Measurements from ENCODE around the gene PTPRA. TPM values are rescaled to one million over a fixed set of nuclear protein-coding genes. Genes with fewer than 3 reads are reported as not detected.
A peak's percentile ranks its signal among the peaks of the same experiment; 100 is the strongest.

The PTPRA gene
- total RNA-seq, 1 donor from 2014 or later = 59.5 TPM

- Mint-ChIP-seq H3K36me3 (ENCODE audit: unreplicated experiment) (no peaks in the 10 kb centered on the region), H3K9me3 (ENCODE audit: unreplicated experiment) (peaks cover 10% of the 10 kb centered on the region), H3K27me3 (ENCODE audit: unreplicated experiment) (peaks cover 7% of the 10 kb centered on the region), H3K4me3 (ENCODE audit: unreplicated experiment) (peak within 1 kb of the TSS; percentile 91), H3K4me1 (ENCODE audit: low read depth, unreplicated experiment) (peaks cover 19% of the 10 kb centered on the region), H3K27ac (ENCODE audit: unreplicated experiment) (peak within 1 kb of the TSS; percentile 85)
- no peak for TF ChIP-seq CTCF (IDR thresholded peaks at IDR 0.05; ENCODE audit: partially characterized antibody, unreplicated experiment)
- peak; percentile 94 for DNase-seq
These were observed 172.8 kb downstream of the PTPRA start, which contains the start of gene MRPS26 for GRCh38 chr20:3045816-3046676. Gene MRPS26 (plus strand): TSS chr20:3046052. CDS start chr20:3046069, 17 bp downstream.

- peaks cover 10% of the 10 kb centered on the region for H3K9me3 Mint-ChIP-seq (ENCODE audit: unreplicated experiment)
- peaks cover 15% of the 10 kb centered on the region for H3K4me1 Mint-ChIP-seq (ENCODE audit: low read depth, unreplicated experiment)
- H3K36me3 Mint-ChIP-seq (ENCODE audit: unreplicated experiment) = no peaks in the 10 kb centered on the region
- H3K27me3 Mint-ChIP-seq (ENCODE audit: unreplicated experiment) = peaks cover 6% of the 10 kb centered on the region
- DNase-seq = no peak
- no peak overlapping the region for H3K27ac Mint-ChIP-seq (ENCODE audit: unreplicated experiment)
- TF ChIP-seq CTCF (IDR thresholded peaks at IDR 0.05; ENCODE audit: partially characterized antibody, unreplicated experiment) = no peak
- H3K4me3 Mint-ChIP-seq (ENCODE audit: unreplicated experiment) = peak overlapping the region; percentile 88
These were observed 173.6 kb downstream of the PTPRA start for GRCh38 chr20:3046677-3047462.

- no peaks in the 10 kb centered on the region for H3K36me3 Mint-ChIP-seq (ENCODE audit: unreplicated experiment)
- no peak overlapping the region for H3K27ac Mint-ChIP-seq (ENCODE audit: unreplicated experiment)
- peak overlapping the region; percentile 88 for H3K4me3 Mint-ChIP-seq (ENCODE audit: unreplicated experiment)
- H3K9me3 Mint-ChIP-seq (ENCODE audit: unreplicated experiment) = peaks cover 5% of the 10 kb centered on the region
- no peak for TF ChIP-seq CTCF (IDR thresholded peaks at IDR 0.05; ENCODE audit: partially characterized antibody, unreplicated experiment)
- peaks cover 4% of the 10 kb centered on the region for H3K27me3 Mint-ChIP-seq (ENCODE audit: unreplicated experiment)
- peaks cover 8% of the 10 kb centered on the region for H3K4me1 Mint-ChIP-seq (ENCODE audit: low read depth, unreplicated experiment)
- no peak for DNase-seq
These were observed 174.5 kb downstream of the PTPRA start for GRCh38 chr20:3047486-3048419.

GRCh38 chr20:3051385-3052019, 178.2 kb downstream of the PTPRA start:
- H3K9me3 Mint-ChIP-seq (ENCODE audit: unreplicated experiment) = no peaks in the 10 kb centered on the region
- peaks cover 4% of the 10 kb centered on the region for H3K4me1 Mint-ChIP-seq (ENCODE audit: low read depth, unreplicated experiment)

More at GRCh38 chr20:3051385-3052019, 178.2 kb downstream of the PTPRA start:
- Mint-ChIP-seq H3K27ac (ENCODE audit: unreplicated experiment) (no peak overlapping the region), H3K36me3 (ENCODE audit: unreplicated experiment) (no peaks in the 10 kb centered on the region), H3K27me3 (ENCODE audit: unreplicated experiment) (no peaks in the 10 kb centered on the region), H3K4me3 (ENCODE audit: unreplicated experiment) (no peak overlapping the region)
- no peak for DNase-seq
- TF ChIP-seq CTCF (IDR thresholded peaks at IDR 0.05; ENCODE audit: partially characterized antibody, unreplicated experiment) = peak; percentile 29
